Muscle of leg (tissue), 11 donors: ENCODE data around the gene SFPQ. TPM values are rescaled to one million over a fixed set of nuclear protein-coding genes. Genes with fewer than 3 reads are reported as not detected.
"Not testable (repeated sequence)": the region's sequence is repeated elsewhere in the genome, so short reads cannot be mapped to it uniquely, and the experiment has no call there.

Experiments
- DNase-seq: peaks from one replicate; pipeline ENCODE4 v3.0.0; 2013
- H3K27ac ChIP-seq: one replicate; pipeline ENCODE4 v1.5.1; 2013; ENCODE audit warnings: mild to moderate bottlenecking, low read length, control low read depth
- H3K27me3 ChIP-seq: one replicate; pipeline ENCODE4 v1.6.1; 2013; ENCODE audit warnings: low read length; ENCODE audit not compliant: control insufficient read depth, insufficient read depth
- H3K36me3 ChIP-seq: one replicate; pipeline ENCODE4 v1.6.1; 2013; ENCODE audit warnings: low read length; ENCODE audit not compliant: control insufficient read depth, insufficient read depth
- H3K4me1 ChIP-seq: one replicate; pipeline ENCODE4 v1.6.1; 2013; ENCODE audit warnings: low read length; ENCODE audit not compliant: control insufficient read depth, insufficient read depth
- H3K4me3 ChIP-seq: one replicate; pipeline ENCODE4 v1.5.1; 2013; ENCODE audit warnings: low read length, control low read depth
- H3K9me3 ChIP-seq: replicated peaks from 2 replicates; pipeline ENCODE4 v1.6.1; 2013; ENCODE audit warnings: low read depth, low read length; ENCODE audit not compliant: control insufficient read depth
- WGBS: methylation state at CpG from one replicate; pipeline ENCODE4 v1.1.5; 2013; ENCODE audit warnings: missing lambda C conversion rate; ENCODE audit not compliant: insufficient coverage; 5-methylcytosine and 5-hydroxymethylcytosine counted together
- polyA plus RNA-seq, 8 donors: library from polyadenylated mRNA; unstranded; fragments of 120-200 nt; gene quantifications; one replicate each; pipeline versions ENCODE4 v1.2.1 to v1.2.3, GENCODE V29; 2013; ENCODE audit warnings: inconsistent platforms in 1 of 8, low replicate concordance in 1 of 8; ENCODE audit not compliant: insufficient read length in 8 of 8, insufficient read depth in 1 of 8
- total RNA-seq: library from RNA; stranded (reverse); fragments of 120-200 nt; gene quantifications from one replicate; pipeline ENCODE4 v1.2.4, GENCODE V29; 2013

The SFPQ gene
- total and polyA plus RNA-seq, 9 donors = 201 to 424 (median 301) TPM

GRCh38 chr1:35164893-35165292, 28.1 kb downstream of the SFPQ start:
- Histone ChIP-seq H3K9me3 (peaks cover 15% of the 10 kb centered on the region), H3K27ac (no peak overlapping the region), H3K36me3 (no peaks in the 10 kb centered on the region), H3K4me3 (no peak overlapping the region), H3K4me1 (no peaks in the 10 kb centered on the region), H3K27me3 (no peaks in the 10 kb centered on the region)
- DNase-seq = no peak
- WGBS = no CpG with 5 or more reads among the region's 3 CpGs

GRCh38 chr1:35151220-35151619, 41.7 kb downstream of the SFPQ start:
- no peaks in the 10 kb centered on the region for H3K36me3 ChIP-seq

GRCh38 chr1:35145892-35146549, 46.9 kb downstream of the SFPQ start:
- H3K4me3 ChIP-seq, H3K27me3 ChIP-seq, H3K4me1 ChIP-seq, H3K36me3 ChIP-seq, H3K27ac ChIP-seq, H3K9me3 ChIP-seq, DNase-seq: not testable (repeated sequence)
- 46% methylated on average over 12 of the region's 13 CpGs for WGBS

More at GRCh38 chr1:35151220-35151619, 41.7 kb downstream of the SFPQ start:
- WGBS = 95% methylated on average over 4 of the region's 5 CpGs
- no peaks in the 10 kb centered on the region for H3K4me1 ChIP-seq
- no peak for DNase-seq
- no peaks in the 10 kb centered on the region for H3K9me3 ChIP-seq
- no peak overlapping the region for H3K27ac ChIP-seq
- H3K4me3 ChIP-seq = no peak overlapping the region
- H3K27me3 ChIP-seq = no peaks in the 10 kb centered on the region

GRCh38 chr1:35143737-35144508, 49.0 kb downstream of the SFPQ start:
- H3K27ac ChIP-seq = no peak overlapping the region
- no peaks in the 10 kb centered on the region for H3K9me3 ChIP-seq
- DNase-seq = no peak
- WGBS = 67% methylated on average over 8 of the region's 12 CpGs
- no peaks in the 10 kb centered on the region for H3K4me1 ChIP-seq
- H3K4me3 ChIP-seq = no peak overlapping the region
- no peaks in the 10 kb centered on the region for H3K36me3 ChIP-seq
- no peaks in the 10 kb centered on the region for H3K27me3 ChIP-seq

GRCh38 chr1:35142728-35143127, 50.2 kb downstream of the SFPQ start:
- not testable (repeated sequence) for H3K9me3 ChIP-seq, H3K27ac ChIP-seq, H3K4me1 ChIP-seq, H3K36me3 ChIP-seq, DNase-seq, H3K4me3 ChIP-seq, H3K27me3 ChIP-seq
- WGBS = 78% methylated on average over 7 of the region's 9 CpGs

- not testable (repeated sequence) for H3K4me1 ChIP-seq, DNase-seq
These were observed 50.7 kb downstream of the SFPQ start for GRCh38 chr1:35142294-35142693.

GRCh38 chr1:35137590-35137989, 55.4 kb downstream of the SFPQ start:
- H3K27me3 ChIP-seq, H3K4me3 ChIP-seq, H3K27ac ChIP-seq, H3K36me3 ChIP-seq, DNase-seq, H3K4me1 ChIP-seq, H3K9me3 ChIP-seq: not testable (repeated sequence)
- 73% methylated on average over 5 of the region's 5 CpGs for WGBS

More at GRCh38 chr1:35142294-35142693, 50.7 kb downstream of the SFPQ start:
- H3K4me3 ChIP-seq, H3K36me3 ChIP-seq, H3K9me3 ChIP-seq, H3K27ac ChIP-seq, H3K27me3 ChIP-seq: not testable (repeated sequence)

GRCh38 chr1:35136780-35137179, 56.2 kb downstream of the SFPQ start:
- Histone ChIP-seq H3K27ac (no peak overlapping the region), H3K36me3 (no peaks in the 10 kb centered on the region), H3K27me3 (no peaks in the 10 kb centered on the region), H3K4me1 (no peaks in the 10 kb centered on the region), H3K9me3 (no peaks in the 10 kb centered on the region), H3K4me3 (no peak overlapping the region)
- DNase-seq = no peak
- 84% methylated on average over 3 of the region's 3 CpGs for WGBS

Other genes starting within 250 kb of the SFPQ start
- 16.3 TPM for gene TMEM35B, start 207.8 kb downstream of the SFPQ start, total RNA-seq
- 10 to 100 TPM; 17.6 to 25.9 (median 21.1) TPM for gene TMEM35B, start 207.8 kb downstream of the SFPQ start, polyA plus RNA-seq
- 8.9 TPM for gene ZMYM6, start 161.2 kb downstream of the SFPQ start, total RNA-seq
- gene ZMYM6, start 161.2 kb downstream of the SFPQ start, polyA plus RNA-seq = 10 to 100 TPM in 5 of 8 donors, 1 to 10 TPM in 3; 7.4 to 13.1 (median 10.4) TPM
- 15.4 TPM for gene ZMYM1, start 113.8 kb downstream of the SFPQ start, total RNA-seq
- 10 to 100 TPM in 5 of 8 donors, 1 to 10 TPM in 3; 7.9 to 13.4 (median 10.1) TPM for gene ZMYM1, start 113.8 kb downstream of the SFPQ start, polyA plus RNA-seq
- 37.7 TPM for gene ZMYM4, start 75.6 kb upstream of the SFPQ start, total RNA-seq
- gene ZMYM4, start 75.6 kb upstream of the SFPQ start, polyA plus RNA-seq = 10 to 100 TPM; 27.9 to 43.6 (median 37.8) TPM